ENCODE data around the gene MRRF.
"Not testable (repeated sequence)": the region's sequence is repeated elsewhere in the genome, so short reads cannot be mapped to it uniquely, and the experiment has no call there.

The MRRF gene

GRCh38 chr9:122355336-122355875 is 90.7 kb downstream of the MRRF start:
- no peak for DNase-seq (ENCODE audit: low read depth in 2 of 2, low spot score in 1 of 2)

- no peak for DNase-seq (ENCODE audit: low read depth in 2 of 2, low spot score in 1 of 2)
These were observed 91.9 kb downstream of the MRRF start for GRCh38 chr9:122356627-122357026.

GRCh38 chr9:122360891-122361290 is 96.2 kb downstream of the MRRF start:
- DNase-seq (ENCODE audit: low read depth in 2 of 2, low spot score in 1 of 2), result no peak

DNA sequence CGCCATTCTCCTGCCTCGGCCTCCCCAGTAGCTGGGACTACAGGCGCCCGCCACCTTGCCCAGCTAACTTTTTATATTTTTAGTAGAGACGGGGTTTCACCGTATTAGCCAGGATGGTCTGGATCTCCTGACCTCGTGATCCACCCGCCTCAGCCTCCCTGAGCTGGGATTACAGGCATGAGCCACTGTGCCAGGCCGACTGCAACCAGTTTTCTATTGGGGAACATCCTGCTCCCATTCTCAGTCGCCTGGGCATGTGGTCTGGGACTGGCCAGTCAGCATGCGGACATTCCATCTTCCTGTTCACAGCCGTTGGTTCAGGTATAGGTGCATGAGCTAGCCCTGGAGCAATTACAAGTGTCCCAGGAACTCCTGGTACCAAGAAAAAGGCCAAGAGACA is 98.4 kb downstream of the MRRF start:
- not testable (repeated sequence) for DNase-seq (ENCODE audit: low read depth in 2 of 2, low spot score in 1 of 2)

DNA sequence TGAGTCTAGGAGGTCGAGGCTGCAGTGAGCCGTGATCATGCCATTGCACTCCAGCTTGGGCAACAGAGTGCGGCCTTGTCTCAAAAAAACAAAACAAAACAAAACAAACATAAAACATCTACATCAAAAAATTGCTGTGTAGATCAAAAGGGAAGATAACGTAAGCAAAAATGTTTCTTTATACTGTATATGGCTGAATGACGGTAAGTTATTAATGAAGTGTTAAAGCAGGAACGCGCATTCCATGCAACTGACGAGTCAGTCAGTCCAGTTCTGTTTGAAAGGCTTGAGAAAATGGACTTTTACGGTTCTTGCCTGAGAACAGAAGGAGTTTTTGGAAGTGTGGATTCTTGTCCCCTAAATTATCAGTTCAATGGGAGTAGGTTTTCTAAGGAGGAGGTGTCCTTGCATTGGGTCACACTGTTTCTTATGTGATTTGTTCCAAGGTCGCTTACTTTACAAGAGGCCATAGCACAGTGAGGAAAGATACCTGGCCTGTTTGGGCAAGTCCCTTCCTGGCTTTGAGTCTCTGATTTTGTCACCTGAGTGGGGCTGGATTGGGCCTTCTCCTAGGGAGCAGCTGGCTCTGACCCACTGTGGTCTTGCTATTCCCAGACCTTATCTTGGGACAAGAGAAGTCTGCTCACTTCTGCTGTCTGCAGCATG is 99.6 kb downstream of the MRRF start:
- DNase-seq (ENCODE audit: low read depth in 2 of 2, low spot score in 1 of 2), result no peak

GRCh38 chr9:122364783-122365150 is 100.1 kb downstream of the MRRF start:
- DNase-seq (ENCODE audit: low read depth in 2 of 2, low spot score in 1 of 2), result no peak

- no peak for DNase-seq (ENCODE audit: low read depth in 2 of 2, low spot score in 1 of 2)
These were observed 101.5 kb downstream of the MRRF start for GRCh38 chr9:122366074-122366660.

DNA sequence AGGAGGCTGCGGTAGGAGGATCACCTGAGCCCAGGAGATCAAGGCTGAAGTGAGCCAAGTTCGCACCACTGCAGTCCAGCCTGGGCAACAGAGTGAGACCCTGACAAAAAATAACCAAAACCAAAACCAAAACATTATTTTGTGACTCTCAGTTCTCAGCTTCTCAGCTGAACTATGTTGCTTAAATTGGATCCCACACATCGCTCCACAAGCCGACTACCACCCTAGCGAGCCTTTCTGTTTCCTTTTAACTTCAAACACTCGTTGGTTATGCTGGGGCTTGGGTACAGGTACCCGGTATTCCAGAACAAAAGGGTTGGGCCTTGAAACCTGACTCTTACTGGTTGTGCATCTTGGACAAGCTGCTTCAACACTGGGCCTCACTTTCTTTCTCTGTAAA is 102.4 kb downstream of the MRRF start:
- no peak for DNase-seq (ENCODE audit: low read depth in 2 of 2, low spot score in 1 of 2)

GRCh38 chr9:122367774-122368460 is 103.2 kb downstream of the MRRF start:
- DNase-seq (ENCODE audit: low read depth in 2 of 2, low spot score in 1 of 2), result no peak

GRCh38 chr9:122368642-122369041 is 104.0 kb downstream of the MRRF start:
- no peak for DNase-seq (ENCODE audit: low read depth in 2 of 2, low spot score in 1 of 2)

GRCh38 chr9:122370303-122370702 is 105.6 kb downstream of the MRRF start:
- no peak for DNase-seq (ENCODE audit: low read depth in 2 of 2, low spot score in 1 of 2)

- DNase-seq (ENCODE audit: low read depth in 2 of 2, low spot score in 1 of 2), result no peak
These were observed 106.4 kb downstream of the MRRF start, which contains the start of gene PTGS1 for GRCh38 chr9:122370869-122371755. Gene PTGS1, plus strand, starts transcription at chr9:122371024. Its CDS starts 61 bp downstream, at chr9:122371085.

- no peak for DNase-seq (ENCODE audit: low read depth in 2 of 2, low spot score in 1 of 2)
These were observed 107.2 kb downstream of the MRRF start for GRCh38 chr9:122371846-122372245.

DNA sequence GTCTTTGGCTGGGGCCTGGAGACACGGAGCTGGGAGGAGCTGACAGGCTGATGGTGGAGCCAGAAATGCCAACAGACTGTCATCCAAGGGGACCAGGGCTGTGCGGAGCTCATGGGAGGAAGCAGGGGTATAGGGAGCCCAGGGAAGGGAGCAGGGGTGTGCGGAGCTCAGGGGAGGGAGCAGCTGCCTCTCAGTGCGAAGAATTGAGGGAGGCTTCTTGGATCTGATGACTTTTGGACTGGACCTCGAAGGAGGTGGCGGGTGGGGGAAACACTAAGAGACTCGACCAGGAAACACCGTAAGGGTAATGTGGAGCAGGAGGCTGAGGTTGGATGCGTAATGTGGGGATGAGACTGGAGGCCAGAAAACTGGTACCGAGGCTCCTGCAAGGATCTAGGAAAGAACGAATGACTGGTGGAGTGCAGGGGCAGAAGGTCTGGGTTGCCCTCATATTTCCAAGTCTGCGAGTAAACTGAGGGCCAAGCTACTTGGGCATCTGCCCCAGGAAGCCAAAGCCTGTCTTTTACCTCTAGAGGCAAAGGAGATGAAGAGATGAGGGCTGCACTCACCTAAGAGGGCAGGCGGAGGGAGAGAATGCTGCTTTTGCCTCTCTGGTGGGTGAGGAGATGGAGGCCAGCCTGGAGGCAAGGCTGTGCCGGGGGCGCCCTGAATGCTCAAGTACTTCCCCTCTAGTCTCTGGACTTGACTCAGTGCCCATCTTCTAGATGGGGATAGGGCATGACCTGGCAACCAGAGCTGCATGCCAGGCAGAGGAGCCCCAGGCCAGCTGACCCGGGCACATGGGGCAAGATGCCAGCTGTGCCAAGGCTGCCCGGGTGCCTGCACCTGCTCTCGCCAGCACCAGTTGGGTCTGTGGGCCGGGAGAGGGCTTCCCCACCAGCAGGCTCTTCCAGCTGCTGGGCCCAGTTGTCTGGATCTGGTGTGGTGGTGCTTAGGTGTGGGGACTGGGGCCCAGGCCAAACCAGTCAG is 108.5 kb downstream of the MRRF start:
- DNase-seq (ENCODE audit: low read depth in 2 of 2, low spot score in 1 of 2), result no peak

DNA sequence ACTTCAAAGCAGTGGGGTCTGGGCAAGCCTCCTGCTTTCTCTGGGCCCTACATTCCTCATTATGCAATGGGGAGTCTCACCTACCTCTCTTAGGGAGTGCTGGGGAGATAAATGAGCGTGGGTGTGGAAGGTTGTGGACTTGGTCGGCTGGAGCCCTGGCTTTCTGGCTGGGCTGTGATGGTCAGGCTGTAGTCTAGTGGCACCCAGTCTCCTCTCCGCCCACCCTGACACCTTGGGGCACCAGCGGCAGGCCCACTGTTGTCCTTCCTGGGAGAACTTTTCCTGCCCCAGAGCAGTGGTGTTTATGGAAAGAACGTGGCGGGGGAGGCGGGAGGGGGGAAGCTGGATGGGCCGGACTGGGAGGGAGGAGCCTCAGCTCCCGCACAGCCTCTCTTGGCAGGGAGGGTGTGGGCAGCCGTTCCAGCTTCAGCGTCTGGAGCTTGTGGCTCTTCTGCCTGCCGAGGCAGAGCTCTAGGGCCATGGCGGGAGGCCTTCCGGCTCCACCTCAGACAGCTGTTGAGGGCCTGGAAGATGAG is 110.3 kb downstream of the MRRF start:
- DNase-seq (ENCODE audit: low read depth in 2 of 2, low spot score in 1 of 2), result no peak

- no peak for DNase-seq (ENCODE audit: low read depth in 2 of 2, low spot score in 1 of 2)
These were observed 112.1 kb downstream of the MRRF start for GRCh38 chr9:122376796-122377195.

DNA sequence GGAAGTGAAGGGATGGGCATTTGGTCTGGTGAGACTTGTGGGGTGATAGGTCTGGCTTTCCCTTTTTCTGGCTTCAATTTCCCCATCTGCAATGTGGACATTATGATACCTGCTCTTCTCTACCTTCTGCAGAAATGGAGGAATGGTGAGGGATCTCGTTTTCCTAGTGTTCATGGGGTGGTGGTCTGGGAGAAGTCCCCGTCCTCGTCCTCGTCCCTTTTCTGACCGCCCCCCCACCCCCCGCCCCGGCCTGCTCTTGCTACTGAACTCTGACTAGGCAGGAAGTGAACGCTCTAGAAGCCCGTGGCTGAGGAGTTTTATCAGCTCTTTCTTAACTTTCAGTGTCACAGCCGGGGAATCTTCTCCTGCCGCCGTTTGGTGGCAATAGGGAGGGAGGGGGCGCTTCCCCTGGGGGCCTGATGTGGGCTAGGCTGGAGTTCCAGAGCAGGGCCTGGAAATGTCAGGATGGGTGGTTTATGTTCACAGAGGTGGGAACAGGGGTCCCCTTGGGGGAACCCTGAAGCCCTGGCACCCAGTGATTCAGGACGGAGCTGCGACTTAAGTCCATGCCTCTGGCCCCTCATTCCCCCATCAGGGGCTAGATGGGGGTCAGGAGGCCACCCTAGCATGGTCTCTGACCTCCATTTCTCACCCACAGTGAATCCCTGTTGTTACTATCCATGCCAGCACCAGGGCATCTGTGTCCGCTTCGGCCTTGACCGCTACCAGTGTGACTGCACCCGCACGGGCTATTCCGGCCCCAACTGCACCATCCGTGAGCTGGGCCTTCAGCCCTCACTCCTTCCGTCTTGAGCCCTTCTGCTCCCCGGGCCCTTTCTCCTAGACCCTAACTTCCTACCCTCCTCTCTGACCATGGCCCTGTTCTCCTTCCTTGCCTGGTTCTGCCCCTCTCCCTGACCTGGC is 112.8 kb downstream of the MRRF start:
- DNase-seq (ENCODE audit: low read depth in 2 of 2, low spot score in 1 of 2), result no peak

GRCh38 chr9:122378236-122378635 is 113.6 kb downstream of the MRRF start:
- no peak for DNase-seq (ENCODE audit: low read depth in 2 of 2, low spot score in 1 of 2)

DNA sequence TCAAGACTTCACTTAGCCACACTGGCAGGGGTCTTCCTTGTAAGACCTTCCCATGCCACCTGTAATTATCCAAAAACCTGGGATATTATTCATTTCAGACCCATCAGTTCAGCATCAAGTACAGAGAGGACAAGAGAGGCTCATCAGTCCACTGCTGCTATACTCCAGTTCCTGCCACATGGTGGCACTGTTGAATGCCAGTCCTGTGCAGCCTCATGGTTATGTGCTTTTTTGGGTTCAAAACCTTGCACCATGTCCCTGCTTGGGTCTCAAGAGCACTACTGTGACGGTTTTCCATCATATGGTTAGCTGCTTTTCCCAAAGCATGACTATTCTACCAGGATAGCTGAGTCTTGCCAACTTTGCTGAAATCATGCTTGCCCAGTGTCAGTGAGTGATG is 114.7 kb downstream of the MRRF start:
- DNase-seq (ENCODE audit: low read depth in 2 of 2, low spot score in 1 of 2), result no peak
